ENCODE measurements around the gene BNIP1. TPM values are rescaled to one million over a fixed set of nuclear protein-coding genes. Genes with fewer than 3 reads are reported as not detected.
A peak's percentile ranks its signal among the peaks of the same experiment; 100 is the strongest.

Gene BNIP1
- total RNA-seq, 1 donor from 2014 or later: 12.9 TPM

DNA sequence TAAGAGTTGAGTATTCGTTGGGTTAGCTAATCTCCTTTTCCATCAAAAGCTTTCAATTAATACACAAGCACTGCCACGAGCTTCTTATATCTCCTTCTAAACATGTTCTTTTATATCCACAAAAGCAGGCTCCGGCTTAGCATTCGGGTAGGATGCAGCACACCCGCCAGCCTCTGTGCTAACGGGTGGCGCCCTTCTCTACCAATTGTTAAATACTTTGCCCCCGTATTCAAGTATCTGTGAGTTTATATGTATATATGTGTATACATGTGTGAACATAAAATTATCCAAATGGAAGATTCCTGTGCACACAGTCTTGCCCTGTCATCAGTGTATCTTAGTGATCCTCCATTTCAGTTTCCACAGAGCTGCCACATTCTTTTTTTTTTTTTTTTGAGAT, 27.8 kb downstream of the BNIP1 start:
- no peak for ATAC-seq

DNA sequence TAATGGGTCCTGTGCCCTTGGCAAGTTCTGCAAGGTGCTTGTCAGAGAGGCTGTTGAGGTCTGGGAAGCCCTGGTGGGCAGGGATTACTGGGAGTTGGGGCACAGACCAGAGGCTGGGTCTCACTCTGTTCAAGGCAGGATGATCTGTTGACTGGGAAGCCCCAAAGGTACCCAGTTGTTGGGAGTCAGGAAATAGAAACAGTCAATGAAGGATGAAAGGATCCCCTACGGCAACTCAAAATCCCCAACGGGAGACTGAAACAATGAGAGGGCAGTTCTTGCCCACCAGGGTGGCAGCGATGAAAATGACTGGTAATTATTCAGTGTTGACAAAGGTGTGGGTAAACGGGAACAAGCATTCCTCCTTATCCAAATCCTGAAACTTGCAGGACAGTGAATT, 31.2 kb downstream of the BNIP1 start:
- no peak for ATAC-seq

DNA sequence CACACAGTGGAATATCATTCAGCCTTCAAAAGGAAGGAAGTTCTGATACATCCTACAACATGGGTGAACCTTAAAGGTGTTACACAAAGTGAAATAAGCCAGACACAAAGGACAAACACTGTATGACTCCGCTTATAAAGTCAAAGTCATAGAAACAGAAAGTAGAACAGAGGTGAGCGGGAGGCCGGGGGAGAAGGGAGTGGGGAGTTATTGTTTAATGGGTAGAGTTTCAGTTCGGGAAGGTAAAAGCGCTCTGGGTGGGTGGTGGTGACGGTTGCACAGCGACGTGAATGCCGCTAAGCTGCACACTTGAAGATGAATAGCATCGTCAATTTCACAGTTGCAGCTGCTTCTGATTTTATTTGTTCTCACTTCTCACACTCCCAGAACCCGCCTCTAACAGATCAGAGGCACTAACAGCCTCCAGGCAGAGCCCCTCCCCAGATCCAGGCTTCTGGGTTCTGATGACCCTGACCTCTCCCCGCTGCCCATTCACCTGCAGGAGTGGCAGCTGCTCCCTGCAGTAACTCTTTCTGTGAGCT, 34.1 kb downstream of the BNIP1 start:
- no peak for ATAC-seq

DNA sequence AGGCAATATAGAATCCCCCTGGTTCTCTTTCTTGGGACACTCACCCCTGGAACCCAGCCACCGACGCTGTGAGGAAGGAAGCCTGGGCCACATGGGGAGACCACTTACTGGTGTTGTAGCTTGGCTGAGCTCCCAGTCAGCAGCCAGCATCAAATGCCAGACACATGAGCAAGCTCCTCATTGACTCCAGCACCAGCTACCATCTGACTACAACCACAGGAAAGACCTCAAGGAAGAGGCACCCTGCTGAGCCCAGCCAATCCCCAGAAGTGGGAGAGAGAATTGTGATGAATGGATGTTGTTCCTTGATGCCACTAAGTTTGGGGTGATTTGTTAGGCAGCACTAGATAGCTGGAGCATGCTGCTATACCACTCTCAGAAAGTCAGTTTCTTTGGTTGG, 36.0 kb downstream of the BNIP1 start:
- no peak for ATAC-seq

DNA sequence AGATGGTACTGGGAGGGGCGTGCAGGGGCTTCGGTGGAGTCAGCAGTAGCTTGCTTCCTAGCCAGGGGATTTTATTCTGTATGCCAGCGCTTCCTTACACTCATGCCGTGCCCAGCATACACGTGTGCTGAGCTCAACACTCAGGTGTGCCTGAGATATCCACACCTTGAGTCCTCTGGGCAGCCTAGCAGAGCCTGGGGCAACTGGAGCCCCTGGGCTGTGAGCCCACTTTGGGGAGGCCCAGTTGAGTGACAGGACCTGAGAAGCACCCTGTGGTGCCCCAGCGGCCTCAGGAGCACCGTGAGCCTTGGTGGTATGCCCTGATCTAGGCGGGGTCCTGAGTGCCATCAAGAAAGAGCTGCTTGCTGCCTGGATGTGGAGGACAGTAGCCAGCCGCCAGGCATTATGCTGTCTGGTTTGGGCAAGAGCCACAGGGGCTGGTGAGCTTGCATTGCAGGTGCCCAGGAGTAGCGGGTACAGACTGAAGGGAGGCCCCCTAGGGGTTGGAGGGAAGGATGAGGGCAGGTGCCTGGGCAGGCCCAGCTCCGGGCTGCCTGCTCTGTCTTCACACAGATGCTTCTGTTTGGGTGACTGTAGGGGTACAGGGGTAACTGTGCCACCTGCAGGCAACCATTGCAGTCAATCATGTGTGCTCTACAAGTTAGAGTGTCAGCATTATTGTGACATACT, 42.9 kb downstream of the BNIP1 start:
- peak; percentile 37 for ATAC-seq

DNA sequence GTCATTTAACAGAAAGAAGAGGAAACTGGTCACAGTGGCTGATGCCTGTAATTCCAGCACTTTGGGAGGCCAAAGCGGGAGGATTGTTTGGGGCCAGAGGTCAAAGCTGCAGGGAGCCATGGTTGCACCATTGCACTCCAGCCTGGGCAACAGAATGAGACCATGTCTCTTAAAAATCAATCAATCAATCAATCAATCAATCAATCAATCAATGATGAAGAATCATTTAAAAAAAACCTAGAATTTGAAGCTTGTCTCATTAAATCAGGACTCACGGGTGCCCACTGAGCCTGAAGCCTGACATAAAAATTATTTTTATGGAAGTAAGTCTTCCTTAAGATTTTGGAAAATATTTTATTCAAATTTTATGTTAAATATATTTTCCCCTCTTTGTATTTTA, 43.9 kb downstream of the BNIP1 start:
- ATAC-seq: no peak

DNA sequence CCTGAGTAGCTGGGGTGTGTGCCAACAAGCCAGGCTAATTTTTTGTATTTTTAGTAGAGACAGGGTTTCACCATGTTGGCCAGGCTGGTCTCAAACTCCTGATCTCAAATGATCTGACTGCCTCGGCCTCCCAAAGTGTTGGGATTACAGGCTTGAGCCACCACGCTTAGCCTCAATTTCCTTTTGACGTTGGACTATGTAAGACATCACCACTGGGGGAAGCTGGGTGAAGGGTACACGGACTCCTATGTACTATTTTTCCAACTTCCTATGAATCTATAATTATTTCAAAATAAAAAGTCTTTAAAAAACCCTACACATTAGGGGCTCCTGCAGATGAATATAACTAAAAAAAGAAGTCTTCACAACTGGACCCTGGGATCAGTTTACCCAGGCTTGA, 46.7 kb downstream of the BNIP1 start:
- ATAC-seq: no peak

DNA sequence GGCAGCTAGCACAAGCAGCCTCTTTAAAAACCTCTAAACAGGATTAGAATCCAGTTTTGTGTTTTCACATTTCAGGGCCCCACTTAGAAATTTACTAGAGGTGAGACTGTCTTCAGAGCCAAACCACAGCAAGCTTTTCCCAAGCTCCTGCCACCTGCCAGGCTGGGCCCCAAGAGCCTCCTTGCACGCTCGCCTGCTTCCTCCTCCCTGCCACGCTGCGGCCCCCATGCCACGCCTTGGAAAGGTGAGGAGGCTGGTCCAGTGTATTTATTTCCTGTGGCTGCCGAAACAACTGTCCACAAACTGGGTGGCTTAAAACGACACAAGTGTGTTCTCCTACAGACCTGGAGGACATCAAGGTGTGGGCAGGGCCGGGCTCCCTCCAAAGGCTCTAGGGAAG, 47.2 kb downstream of the BNIP1 start:
- no peak for ATAC-seq

DNA sequence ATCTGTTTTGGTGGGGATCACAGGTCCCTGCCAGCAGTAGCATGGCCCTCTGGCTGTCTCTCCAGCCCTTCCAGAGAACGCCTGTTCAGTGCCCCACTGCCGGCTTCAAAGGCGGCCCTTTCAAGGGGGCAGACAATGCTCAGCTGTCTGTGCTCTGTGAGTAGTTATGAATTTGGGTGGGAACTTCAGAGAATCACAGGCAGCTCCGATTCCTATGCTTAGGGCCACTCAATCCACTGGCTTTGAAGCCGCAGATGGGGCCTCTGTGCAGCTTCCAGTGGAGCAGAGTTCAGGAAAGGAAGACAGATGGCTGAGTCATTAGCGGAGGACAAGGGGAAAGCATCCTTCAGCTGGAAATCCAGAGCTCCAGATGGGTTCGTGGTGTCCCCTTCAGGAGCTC, 48.2 kb downstream of the BNIP1 start:
- no peak for ATAC-seq

DNA sequence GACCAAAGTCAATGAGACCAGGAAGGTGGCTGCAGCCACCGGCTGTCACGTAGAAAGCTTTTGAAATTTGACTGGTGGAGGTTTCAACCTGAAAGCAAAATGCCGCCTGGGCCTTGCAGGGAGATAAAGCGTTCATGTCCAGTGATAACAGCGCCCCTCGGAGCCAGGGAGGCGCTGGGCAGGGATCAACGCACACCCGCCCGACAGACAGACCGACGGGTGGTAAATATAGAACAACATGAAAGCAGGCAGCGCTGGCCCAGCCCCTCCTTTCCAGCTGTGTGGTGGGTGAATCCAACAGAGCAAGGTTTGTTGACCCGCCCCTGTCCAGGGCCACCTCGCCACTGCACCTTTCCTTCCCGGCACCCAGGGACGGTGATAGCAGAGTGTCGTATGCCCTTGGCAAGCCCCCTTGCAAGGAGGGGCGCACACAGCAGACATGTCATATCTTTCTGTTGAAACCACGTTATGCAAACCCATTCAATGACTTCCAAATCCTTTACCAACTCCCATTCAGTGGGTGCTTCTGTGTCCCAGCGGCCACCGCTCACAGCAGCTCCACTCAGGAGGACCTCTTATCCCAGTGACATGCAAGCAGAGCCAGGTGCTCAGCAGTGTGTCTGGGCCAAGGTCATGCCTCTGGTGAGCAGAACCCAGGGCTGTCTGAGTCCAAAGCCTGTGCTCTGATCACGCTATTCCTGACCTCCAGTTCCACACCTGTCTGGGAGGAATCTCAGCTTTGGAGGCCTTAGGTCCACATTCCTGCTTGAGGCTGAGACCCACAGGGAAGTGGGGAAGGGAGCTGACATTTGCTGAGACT, 52.0 kb downstream of the BNIP1 start:
- no peak for ATAC-seq

DNA sequence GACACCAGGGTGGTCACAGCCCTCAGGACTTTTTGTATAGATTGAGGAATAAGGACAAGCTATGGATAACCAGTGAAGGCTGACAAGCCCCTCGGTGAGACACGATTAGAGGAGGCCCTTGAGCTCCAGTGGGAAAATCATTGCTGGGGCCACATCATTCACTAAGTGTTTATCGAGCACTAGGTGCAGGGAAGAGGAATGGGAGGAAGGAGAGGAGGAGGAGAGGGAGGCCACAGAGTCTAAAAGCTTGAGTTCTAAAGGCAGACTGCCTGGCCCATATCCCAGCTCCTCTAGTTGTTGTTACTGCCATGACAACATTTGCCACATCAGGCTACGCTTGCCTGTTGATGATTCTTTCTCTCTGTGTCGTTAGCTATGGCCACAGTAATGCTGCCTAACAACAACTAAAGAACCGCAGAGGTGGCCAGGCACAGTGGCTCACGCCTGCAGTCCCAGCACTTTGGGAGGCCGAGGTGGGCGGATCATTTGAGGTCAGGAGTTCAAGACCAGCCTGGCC, 53.1 kb downstream of the BNIP1 start:
- ATAC-seq: no peak

DNA sequence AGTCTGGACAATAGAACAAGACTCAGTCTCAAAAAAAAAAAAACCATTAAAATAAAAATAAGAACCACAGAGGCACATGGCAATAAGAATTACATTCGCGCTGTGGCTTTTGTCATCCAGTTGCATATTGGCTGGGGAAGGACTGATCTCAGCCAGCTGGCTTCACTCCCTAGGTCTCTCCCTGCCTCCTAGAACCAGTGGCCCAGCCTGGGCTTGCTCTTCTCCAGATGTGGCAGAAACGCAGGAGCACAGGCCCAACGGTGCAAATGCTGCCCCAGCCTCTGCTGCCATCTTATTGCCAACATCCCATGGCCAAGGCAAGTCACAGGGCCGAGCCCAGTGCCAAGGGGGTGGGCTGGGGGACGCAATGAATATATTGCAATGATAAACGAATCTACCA, 53.7 kb downstream of the BNIP1 start:
- no peak for ATAC-seq

DNA sequence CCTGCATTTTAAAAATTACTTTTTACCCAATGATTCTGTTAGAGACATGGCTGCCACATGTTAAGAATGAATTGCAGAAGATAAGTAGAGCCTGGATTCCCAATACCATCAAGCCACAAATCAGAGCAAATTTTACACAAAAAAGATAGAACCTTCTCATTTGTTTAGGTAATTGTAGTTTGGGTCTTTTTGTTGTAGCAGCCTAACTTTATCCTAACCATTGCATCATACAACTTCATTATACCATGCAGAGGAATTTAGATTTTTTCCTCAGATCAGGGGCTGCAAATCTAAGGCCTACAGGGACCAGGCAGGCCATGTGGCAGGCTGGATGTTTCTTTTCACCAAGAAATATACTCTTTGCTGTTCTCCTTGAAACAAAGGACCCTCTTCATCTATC, 56.0 kb downstream of the BNIP1 start:
- ATAC-seq: no peak

DNA sequence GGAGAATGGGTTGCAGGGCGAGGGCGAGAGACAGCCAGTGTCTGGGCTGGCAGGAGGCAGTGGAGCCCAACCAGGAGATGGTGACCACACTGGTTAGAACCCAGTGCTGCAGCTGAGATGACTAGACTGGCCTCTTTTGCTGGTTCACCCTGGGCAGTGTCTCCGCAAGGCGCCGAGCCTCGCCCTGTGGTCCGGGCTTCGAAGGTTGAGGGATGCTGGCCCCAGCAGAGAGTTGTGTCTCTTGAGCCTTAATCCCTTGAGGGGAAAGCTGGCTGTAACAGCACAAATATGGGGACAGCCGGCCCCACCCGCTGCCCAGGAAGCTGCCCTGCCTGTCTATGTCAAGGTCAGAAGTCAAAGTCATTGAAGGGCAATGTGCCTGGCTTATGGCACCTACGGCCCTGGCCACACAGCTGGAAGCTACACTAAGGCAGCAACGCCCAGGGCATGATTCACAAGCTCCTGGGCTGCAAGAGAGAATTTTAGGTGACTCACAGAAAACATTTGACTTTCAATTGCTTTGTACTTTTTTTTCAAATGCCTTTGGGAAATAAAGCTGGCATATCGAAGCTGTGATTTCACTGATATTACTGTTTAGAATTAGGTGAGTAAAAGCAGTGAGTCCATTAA, 57.4 kb downstream of the BNIP1 start:
- peak; percentile 75 for ATAC-seq

DNA sequence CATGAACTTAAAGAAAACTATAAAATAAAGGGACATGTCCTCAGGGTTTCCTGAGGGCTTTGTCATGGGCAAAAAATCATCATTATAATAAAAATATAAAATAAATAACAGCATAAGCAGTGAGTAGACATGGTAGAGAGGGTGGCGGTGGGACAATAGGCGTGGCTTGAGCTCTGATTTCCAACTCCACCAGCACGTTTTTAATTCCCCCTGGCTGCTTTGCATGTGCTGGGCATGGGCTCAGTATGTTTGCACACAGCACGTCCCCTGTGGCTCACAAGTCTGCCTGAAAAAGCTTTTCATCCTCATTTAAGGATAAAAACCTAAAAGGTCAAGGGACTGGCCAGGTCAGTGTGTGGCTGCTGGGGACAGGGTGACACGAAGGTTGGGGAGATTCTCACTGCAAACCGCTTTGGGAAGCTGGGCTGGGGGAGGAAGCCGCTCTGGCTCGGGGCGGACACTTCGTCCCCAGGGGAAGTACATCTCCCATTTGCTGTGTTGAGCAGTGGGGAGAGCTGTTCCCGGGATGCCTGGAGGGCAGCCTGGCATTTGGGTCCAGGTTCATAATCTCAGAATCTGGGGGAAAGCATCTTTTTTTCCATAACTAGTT, 58.0 kb downstream of the BNIP1 start:
- ATAC-seq: no peak

DNA sequence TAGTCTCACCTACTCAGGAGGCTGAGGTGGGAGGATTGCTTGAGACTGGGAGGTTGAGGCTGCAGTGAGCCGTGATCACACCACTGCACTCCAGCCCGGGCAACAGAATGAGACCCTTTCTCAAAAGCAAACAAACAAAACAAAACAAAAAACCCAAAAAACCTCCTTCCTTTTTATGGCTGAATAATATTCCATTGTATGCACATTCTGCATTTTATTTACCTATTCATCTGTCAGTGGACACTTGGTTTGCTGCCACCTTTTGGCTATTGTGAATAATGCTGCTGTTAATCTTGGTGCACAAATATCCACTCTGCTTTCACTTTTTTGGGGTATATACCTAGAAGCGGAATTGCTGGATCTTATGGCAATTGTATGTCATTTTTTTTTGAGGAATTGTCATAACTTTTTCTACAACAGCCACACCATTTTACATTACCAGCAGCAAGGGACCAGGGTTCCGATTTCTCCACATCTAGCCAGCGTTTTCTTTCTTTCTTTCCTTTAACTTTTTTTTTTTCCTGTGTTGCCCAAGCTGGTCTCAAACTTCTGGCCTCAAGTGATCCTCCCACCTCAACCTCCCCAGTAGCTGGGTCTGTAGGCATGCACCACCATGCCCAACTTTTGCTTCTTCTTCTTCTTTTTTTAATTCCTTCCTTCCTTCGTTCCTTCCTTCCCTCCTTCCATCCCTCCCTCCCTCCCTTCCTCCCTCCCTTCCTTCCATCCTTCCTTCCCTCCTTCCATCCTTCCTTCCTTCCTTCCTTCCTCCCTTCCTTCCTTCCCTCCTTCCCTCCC, 60.1 kb downstream of the BNIP1 start:
- ATAC-seq: no peak

DNA sequence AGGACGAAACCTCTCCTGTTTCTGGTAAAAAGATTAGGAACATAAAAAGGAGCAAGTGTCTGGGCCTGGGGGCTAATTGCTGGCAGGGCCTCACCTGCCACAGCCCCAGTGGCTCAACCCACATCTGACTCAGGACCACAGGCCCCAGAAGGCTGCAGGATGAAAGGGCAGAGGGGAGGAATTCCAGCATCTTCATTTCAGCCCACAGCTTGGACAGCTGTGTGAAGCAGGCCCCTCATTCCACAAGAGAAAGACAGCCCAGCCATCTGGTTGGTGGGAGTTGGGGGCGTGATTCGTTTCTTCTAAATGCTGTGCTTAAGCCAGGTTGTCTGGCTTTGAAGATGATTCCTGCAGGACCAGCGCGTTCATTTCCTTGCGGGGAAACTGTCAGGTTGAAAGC, 61.6 kb downstream of the BNIP1 start:
- ATAC-seq: no peak

DNA sequence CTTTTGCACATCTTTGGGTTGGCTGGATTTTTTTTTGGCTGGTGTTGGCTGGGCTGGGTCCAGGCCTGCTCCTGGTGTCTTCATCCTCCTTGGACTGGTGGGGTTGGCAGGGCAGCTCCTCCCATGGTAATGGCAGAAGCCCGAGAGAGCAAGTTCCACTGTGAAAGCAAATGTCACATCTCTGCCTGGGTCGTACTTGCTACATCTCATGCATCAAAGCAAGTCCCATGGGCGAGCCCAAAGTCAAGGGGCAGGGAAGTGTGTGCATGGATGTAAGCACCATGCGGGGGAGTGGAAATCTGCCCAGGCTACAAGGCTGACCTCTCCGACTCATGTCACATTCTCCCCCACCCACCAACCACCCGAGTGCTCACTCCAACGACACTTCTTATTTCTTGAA, 64.0 kb downstream of the BNIP1 start:
- ATAC-seq: no peak

DNA sequence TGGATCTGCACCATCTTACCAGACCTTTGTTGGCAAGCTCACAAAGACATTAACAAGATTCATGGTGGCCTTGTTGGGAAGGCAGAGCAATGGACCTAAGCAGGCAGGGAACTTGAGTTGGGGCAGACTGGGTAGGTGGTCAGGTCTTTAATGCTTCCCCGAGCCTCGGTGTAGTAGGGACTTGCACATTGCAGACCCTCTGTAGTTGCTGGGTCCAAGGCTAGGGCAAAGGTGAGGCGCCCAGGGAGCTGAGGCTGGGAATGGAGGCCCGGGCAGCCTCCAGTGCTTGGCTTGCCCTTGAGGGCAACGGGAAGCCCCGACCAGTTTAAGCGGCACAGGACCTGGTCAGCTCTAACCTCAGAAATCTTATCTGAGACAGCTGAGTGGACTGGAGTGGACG, 66.5 kb downstream of the BNIP1 start:
- ATAC-seq: no peak

DNA sequence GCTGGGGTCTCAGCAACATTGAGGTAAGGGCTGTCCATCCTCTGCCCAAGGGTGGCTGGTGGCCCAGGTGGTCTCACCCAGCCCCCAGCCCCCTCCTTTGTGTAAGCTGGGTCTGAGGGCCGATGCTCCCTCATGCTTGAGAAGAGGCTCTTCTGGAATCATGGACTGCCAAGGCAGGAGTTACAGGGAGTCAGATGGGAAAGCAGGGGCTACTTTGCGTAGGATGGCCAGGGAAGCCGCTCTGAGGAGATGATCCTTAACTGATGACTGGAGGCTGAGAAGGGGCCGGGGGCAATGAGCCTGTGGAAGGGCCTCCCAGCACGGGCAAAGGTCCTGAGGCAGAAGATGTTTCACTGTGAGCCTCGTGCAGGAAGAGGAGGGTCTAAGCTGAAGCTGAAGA, 67.0 kb downstream of the BNIP1 start:
- ATAC-seq: no peak

DNA sequence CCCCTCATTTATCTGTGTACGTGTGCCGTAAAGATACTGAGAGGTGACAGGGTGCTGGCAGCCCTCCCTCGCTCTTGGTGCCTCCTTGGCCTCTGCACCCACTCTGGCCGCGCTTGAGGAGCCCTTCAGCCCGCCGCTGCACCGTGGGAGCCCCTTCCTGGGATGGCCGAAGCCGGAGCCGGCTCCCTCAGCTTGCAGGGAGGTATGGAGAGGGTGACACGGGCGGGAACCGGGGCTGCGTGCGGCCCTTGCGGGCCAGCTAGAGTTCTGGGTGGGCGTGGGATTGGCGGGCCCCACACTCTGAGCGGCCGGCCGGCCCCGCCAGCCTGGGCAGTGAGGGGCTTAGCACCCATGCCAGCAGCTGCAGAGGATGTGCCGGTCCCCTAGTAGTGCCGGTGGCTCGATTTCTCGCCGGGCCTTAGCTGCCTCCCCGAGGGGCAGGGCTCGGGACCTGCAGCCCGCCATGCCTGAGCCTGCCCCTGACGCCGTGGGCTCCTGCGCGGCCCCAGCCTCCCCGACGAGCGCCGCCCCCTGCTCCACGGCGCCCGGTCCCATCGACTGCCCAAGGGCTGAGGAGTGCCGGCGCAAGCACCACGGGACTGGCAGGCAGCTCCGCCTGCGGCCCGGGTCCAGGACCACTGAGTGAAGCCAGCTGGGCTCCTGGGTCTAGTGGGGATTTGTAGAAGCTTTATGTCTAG, 69.1 kb downstream of the BNIP1 start:
- ATAC-seq: no peak

All from esophagus mucosa (tissue), 1 donor.